ENCODE results near the gene G6PC3.

The G6PC3 gene

DNA sequence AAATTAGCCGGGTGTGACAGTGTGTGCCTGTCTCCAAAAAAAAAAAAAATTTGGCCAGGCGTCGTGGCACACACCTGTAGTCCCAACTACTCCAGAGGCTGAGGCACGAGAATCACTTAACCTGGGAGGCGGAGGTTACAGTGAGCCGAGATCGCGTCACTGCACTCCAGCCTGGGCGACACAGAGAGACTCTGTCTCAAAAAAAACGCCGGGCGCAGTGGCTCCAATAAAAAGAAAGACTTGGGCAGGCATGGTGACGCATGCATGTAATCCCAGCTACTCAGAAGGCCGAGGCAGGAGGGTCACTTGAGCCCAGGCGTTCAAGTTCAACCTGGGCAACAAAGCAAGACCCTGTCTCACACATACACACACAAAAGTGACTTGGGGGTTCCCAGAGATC is 7.7 kb upstream of the G6PC3 start:
- DNase-seq (ENCODE audit: low read depth), result no peak
- no peak overlapping the region for H3K4me3 ChIP-seq (ENCODE audit: low read length)
- TF ChIP-seq, protein P1, sequence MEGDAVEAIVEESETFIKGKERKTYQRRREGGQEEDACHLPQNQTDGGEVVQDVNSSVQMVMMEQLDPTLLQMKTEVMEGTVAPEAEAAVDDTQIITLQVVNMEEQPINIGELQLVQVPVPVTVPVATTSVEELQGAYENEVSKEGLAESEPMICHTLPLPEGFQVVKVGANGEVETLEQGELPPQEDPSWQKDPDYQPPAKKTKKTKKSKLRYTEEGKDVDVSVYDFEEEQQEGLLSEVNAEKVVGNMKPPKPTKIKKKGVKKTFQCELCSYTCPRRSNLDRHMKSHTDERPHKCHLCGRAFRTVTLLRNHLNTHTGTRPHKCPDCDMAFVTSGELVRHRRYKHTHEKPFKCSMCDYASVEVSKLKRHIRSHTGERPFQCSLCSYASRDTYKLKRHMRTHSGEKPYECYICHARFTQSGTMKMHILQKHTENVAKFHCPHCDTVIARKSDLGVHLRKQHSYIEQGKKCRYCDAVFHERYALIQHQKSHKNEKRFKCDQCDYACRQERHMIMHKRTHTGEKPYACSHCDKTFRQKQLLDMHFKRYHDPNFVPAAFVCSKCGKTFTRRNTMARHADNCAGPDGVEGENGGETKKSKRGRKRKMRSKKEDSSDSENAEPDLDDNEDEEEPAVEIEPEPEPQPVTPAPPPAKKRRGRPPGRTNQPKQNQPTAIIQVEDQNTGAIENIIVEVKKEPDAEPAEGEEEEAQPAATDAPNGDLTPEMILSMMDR (conservative IDR thresholded peaks at IDR 0.05; ENCODE audit: low read depth, low read length), result no peak

DNA sequence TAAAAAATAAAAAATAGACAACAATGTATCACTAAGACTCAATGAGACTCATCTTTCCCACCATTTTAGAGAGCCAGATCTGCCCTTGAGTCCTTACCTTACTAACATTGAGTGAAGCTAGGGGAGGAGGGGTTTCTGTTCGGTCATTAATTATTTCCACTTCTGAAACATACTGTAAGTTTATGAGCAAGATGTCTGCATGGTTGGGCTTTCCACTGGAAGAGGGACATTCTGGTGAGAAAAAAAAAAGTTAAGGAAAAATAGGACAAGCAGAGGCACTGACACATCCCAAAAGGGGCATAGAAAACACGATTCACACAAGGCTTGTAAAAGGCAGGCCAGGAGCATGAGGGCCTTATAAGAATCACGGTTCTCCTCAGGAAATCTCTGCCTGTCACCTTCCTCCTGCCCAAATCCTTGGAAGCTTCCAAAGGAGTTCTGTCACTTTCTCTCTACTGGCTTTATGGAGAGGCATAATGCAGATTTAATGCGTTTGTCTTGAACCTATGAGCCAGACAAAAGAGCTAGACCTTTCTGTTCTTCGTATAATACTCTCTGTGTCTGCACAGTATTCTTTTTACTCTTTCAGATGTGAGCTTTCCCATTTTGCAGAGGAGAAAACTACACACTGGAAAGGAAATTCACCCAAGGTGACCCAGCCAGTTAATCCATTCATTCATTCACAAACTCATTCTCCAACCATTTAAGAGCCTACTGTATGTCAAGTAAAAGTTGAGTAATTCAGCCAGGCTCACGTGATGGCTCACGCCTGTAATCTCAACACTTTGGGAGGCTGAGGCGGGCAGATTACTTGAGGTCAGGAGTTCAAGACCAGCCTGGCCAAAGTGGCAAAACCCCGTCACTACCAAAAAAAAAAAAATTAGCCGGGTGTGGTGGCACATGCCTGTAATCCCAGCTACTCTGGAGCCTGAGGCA is 6.6 kb upstream of the G6PC3 start:
- no peak for DNase-seq (ENCODE audit: low read depth)
- H3K4me3 ChIP-seq (ENCODE audit: low read length), result no peak overlapping the region
- TF ChIP-seq, protein P1 (conservative IDR thresholded peaks at IDR 0.05; ENCODE audit: low read depth, low read length), result no peak

DNA sequence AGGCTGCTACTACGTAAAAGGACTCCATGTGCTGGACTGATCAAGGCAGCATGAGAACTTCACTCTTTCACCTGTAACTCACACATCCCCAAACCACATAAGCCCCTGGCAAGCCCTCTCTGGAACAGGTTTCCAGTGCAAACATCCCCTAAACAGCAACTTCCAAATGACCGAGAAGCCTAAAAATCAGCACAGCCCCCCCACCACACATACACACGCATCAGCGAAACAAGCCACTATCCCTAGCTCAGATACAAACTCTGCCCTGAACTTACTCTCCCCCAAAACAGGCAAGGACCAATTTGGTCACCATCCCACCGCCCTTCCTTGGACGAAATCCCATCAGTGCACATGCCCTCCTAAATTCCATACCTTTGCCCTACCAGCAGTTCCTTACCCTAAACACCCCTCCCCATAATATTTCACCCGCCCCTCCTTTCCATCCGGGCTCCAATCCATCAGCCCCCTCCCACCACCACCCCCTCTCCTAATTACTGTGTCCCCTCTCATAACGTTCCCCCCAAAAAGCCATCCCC is 4.8 kb upstream of the G6PC3 start:
- DNase-seq (ENCODE audit: low read depth), result no peak
- TF ChIP-seq, protein P1 (conservative IDR thresholded peaks at IDR 0.05; ENCODE audit: low read depth, low read length), result no peak
- H3K4me3 ChIP-seq (ENCODE audit: low read length), result peak overlapping the region; percentile 89

DNA sequence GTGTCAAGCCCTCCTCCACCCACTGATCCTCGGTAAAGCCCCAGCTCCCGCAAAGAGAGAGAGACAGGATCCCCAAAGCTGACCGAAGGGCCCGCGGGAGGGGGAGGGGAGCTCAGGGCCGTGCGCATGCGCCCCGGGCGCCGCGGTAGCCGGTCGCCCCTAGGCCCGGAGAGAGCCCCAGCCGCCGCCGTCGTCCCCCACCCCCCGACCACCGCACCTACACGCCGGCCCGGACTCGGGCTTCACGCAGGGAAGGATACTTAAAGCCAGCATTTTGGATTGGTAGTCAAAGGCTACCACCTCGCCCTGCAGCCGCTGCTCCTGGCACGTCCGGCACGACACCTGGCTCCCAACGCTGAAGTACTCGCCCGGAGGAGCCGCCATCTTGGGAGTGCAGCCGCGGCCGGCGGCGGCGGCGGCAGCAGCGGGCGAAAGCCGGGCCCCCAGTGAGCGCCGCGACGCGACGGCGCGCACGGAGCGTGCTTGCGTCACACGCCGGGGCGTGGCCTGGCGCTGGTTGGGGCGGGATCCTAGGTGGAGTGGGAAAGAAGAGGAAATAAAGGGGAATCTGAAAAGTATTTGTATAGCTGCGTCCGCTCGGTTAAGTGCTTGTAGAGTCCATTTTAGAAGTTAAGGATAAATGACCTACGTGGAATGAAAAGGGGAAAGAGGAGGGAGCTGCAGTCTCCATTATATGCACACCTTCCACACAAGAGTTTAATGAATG is 4.2 kb upstream of the G6PC3 start, which contains the start of gene LSM12:
Gene LSM12, minus strand, starts transcription at position 468 of the 727 bp plus-strand sequence. Its CDS starts 84 bp downstream, at position 384.
- DNase-seq (ENCODE audit: low read depth), result peak; percentile 64
- TF ChIP-seq, protein P1 (conservative IDR thresholded peaks at IDR 0.05; ENCODE audit: low read depth, low read length), result no peak
- peak within 1 kb of the TSS; percentile 89 for H3K4me3 ChIP-seq (ENCODE audit: low read length)

DNA sequence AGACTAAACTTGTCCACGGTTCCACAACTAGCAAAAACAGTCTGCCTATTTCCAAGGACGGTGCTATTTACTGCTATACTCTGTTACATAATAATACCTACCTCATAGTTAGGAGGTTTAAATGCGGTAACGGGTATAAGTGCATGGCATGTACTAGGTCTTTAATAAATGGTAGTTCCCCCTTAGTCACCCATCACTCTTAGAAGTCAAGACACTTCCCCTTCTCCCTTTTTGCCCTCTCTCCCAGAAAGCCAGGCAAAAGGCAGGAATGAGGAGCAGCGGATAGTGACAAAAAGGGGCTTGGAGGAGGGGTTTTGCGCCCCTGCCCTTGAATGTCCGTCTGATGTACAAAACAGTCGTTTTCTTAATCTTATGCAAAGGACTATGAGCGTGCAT is 3.0 kb upstream of the G6PC3 start:
- TF ChIP-seq, protein P1 (conservative IDR thresholded peaks at IDR 0.05; ENCODE audit: low read depth, low read length), result no peak
- no peak for DNase-seq (ENCODE audit: low read depth)
- H3K4me3 ChIP-seq (ENCODE audit: low read length), result no peak overlapping the region

DNA sequence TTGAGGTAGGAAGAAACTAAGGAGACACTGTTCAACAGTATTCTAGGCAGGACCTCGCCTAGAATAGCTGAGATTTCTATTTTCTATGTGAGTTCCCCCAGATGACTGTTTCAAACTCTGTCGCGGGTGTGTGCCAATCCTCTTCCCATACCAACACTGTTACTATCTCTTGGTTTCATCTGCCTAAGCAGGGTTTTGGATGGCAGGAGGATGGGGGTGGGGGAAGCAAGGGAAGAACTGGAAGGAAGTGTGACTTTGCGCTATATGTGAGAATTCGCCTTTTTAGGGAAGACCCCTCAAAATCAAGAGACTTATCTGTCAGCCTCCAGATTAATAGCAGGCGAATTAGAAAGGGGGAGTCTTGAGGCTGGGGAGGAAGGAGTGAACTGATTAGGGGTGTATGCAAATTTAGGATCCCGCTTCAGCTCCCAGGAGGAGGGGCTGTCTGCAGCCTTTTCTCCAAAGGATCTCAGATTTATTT is 521 bp upstream of the G6PC3 start:
- H3K4me3 ChIP-seq (ENCODE audit: low read length), result peak overlapping the region; percentile 72
- DNase-seq (ENCODE audit: low read depth), result no peak
- TF ChIP-seq, protein P1 (conservative IDR thresholded peaks at IDR 0.05; ENCODE audit: low read depth, low read length), result no peak

All from retinal pigment epithelial cell (primary cell).